Measurements from ENCODE around the gene ZNF385C. TPM values are rescaled to one million over a fixed set of nuclear protein-coding genes. Genes with fewer than 3 reads are reported as not detected.
"Not testable (repeated sequence)": the region's sequence is repeated elsewhere in the genome, so short reads cannot be mapped to it uniquely, and the experiment has no call there.

ZNF385C gene, protein sequence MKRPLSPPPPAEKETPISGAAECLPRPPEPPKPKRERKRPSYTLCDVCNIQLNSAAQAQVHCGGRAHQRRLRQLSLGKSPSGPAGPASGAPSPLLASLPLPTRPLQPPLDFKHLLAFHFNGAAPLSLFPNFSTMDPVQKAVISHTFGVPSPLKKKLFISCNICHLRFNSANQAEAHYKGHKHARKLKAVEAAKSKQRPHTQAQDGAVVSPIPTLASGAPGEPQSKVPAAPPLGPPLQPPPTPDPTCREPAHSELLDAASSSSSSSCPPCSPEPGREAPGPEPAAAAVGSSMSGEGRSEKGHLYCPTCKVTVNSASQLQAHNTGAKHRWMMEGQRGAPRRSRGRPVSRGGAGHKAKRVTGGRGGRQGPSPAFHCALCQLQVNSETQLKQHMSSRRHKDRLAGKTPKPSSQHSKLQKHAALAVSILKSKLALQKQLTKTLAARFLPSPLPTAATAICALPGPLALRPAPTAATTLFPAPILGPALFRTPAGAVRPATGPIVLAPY
- 0.07 TPM for polyA plus RNA-seq (2013, experiment 1 of 2; ENCODE audit: insufficient read length)
- 0.31 TPM for polyA plus RNA-seq (2013, experiment 2 of 2; ENCODE audit: insufficient read length)

DNA sequence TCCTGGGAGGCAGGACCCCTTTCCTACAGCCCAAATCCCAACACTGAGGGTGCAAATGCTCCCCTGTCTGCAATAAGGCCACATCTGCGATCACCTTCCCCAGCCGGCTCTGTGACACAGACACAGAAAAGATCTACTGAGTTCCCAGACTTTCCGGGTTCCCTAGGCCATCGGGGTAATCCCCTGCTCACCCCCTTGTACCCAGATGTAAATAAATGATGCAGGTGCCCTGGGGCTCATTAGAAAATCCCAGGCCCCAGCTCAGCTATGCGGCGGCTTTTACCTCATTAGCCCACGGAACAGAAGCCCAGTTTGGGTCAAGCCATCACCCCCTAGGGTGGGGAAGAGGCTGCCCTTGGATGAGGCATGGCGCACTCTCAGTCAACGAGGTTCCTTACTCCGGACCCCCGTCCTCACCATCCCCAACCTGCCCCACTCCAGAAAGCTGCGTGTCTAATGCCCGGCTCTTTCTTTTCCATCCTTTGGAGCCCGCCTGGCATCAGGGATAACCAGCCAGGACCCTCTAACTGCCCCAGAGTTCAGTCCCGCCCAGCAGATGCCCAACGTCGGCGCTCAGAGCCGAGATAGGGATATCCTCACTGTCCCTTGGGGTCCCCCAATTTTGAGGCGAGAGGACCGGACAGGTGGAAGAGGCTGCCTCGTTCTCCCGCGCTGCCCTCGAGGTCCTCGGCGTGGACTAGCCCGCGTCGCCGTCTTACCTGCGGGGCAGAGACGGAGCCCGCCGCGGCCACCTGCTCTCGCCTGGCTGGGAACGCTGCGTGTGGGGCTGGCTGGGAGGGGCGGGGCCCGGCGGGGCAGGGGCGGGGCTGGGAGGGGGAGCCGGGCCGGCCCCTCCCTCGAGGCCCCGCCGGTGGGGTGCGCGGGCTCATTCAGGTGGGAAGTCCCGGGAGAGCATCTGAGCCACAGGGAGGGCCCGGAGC lies at the start of gene ZNF385C:
Gene ZNF385C, minus strand, starts transcription at position 783 of the 941 bp plus-strand sequence. CDS start 35,417 bp downstream, outside the sequence.
- no peak for DNase-seq

DNA sequence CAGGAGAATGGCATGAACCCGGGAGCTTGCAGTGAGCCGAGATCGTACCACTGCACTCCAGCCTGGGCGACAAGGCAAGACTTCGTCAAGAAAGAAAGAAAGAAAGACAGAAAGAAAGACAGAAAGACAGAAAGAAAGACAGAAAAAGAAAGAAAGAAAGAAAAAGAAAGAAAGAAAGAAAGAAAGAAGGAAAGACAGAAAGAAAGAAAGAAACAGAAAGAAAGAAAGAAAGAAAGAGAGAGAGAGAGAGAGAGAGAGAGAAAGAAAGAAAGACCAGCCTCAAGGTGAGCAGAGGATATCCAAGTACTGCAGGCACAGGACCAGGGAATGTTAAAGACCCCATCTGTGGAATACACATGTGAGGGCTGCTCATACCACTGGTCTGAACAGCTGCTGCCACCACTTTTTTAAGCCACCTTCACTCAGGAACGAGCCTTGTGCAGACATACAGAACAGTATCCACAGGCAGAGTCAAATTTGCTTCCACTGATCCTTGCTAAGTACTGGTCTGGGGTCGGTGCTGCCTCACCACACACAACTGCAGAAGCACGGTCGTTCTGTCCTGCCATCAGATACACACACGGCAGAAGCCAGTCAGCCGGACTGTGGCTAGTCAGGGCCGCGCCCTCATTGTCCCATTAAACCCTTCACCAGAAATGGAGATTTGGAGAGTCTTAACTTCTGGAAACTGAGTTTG lies 48.8 kb upstream of the ZNF385C start:
- no peak for DNase-seq

DNA sequence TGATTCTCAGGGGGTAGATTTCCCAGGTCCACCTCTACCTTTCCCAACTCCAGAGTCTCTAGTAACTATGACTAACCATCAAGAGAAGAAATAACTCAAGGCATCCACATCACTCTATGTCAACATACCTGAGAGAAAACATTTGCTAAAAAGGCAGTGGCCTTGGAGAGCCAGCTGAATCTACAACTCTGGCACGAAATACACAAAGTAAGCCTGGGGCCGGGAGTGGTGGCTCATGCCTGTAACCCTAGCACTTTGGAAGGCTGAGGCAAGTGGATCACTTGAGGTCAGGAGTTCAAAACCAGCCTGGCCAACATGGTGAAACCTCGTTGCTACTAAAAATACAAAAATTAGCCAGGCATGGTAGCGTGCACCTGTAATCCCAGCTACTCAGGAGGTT lies 44.9 kb upstream of the ZNF385C start:
- DNase-seq: not testable (repeated sequence)

DNA sequence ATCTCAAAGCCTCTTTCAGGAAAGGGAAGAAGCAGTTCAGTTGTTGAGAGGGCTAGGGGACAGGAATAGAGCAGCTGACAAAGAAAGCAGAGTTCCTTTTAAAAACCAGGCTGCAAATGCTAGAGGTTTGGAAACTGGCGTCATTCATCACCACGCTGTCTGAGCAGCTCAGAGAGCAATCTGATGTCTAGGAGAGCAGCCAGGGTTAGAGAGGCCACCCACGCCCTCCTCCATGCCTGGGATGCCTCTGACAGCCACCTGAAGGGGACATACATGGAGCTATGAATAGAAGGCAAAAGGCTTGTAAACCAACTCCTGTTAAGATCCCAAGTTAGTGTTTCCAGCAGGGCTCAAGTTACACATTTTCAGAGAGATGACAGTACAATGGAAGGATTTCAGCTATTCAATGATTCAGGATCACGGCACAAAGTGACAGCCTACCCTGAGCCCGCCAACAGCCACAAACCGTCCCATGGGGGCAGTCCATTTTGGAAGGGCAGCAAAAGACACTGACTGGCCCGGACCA lies 44.2 kb upstream of the ZNF385C start:
- peak; percentile 90 for DNase-seq

DNA sequence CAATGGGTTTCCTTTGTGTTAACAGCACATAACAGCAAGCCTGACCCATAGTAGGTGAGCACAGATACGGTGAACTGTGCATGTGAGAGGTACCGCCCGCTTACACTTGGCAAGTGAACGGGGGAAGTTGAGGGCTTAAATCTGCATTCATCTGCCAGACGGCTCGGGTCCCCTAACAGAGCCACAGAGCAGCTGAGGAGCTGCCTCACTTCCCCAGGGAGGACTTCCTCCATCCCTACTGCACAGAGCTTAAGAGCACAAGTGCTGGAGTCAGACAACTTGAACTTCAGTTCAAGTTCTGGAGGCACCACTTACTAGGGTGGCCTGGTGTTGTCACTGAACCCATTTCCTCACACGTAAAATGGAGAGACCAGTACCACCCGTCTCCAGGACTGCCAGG lies 43.1 kb upstream of the ZNF385C start:
- no peak for DNase-seq

DNA sequence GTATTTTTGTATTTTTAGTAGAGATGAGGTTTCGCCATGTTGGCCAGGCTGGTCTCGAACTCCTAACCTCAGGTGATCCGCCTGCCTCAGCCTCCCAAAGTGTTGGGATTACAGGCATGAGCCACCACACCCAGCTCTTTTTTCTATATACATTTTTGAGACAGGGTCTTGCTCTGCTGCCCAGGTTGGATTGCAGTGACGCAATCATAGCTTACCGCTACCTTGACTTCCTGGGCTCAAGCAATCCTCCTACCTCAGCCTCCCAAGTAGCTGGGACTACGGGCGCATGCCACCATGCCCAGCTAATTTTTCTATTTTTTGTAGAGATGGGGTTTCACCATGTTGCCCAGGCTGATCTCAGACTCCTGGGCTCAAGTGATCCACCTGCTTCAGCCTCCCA lies 42.4 kb upstream of the ZNF385C start:
- DNase-seq: not testable (repeated sequence)

DNA sequence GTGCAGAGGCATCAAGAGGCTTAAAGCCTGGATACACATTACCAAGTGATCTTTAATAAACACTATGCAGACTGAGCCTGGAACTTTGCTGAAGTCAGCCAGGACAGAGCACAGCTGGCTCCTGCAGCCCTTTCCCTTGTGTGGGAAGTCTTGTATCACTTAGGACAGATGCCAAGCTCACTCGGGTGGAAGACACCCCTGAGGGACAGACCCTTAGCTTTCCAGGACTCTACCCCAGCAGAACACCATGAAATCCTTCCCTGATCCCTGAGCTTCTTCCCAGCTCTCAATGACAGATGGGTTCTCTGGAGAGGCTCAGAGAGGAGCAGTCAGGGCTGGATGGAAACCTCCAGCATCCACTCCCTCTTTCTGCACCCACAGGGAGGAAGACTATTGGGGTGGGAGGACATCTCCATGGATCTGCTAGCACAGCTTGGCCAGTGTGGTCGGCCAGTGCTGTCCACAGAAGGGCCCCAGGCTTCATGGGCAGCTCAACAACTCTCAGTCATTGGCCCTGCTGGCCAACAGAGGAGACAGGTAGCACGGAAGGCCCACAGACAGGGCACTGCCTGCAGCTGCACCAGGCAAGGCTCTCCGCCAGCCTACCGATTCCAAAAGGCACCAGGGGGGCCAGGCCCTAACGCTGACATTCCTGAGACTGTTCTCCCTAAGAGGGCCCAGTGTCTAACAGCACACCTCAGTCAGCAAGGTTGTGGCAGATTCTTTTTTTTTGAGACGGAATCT lies 40.6 kb upstream of the ZNF385C start:
- no peak for DNase-seq

DNA sequence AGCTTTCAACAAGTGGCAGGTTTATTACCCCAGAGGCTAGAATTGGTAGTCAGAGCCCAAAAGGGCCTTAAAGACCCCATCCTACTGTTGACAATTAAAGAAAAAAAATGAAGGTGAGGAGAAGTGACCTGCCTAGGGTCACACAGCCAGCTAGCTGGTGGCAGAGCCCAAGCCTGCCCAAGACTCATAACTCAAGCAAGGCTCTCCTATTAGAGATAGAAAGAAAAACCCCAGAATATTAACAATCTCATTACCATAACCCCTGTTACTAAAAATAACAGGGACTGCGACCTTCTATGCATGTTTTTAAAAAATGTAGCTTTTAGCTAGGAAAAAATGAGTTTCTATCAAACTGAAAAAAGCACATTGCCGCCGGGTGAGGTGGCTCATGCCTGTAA lies 38.4 kb upstream of the ZNF385C start:
- DNase-seq: no peak

DNA sequence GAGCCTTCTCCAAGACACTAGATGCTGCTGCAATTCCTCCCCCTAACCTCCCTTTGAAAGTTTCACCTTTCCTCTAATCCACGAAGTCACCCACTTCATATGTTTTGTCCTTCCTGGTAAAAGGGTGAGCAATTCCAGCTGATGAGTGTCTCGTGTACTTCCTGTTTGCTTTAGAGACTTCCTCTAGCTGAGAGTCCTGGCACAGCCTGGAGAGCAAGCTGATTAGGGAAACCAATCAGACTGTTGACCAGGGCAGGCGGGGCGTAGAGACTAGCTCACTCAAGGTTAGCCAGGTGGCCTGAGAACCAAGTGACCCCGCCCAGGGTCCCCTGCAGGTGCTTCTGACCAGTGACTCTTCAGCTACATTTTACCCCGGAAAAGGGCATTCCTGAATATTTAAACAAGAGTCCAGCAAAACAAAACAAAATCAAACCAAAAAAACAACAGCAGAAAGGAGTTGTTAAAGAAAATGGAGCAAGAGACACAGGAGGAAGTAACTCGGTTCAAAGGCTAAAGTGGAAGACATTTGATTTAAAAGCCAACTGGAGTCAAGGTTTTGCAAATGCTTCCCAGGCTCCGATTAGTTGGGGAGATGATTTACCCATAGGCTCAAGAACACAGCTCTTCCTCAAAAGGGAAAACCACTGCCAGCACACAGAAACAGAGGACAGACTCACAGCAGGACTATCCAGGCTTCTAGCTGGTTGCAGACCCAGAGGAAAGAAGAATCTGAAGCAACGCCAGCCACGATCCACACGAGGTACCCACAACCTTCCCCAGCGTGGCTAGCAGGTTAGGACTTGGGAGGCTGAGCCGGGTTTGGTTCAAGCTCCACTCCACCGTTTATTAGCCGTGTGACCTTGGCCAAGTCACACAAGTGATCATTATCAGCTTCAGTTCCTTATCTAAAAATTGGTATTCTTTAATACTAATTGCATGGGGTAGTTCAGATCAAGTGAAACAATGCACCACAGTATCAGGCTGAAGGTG lies 37.7 kb upstream of the ZNF385C start:
- DNase-seq: peak; percentile 36

DNA sequence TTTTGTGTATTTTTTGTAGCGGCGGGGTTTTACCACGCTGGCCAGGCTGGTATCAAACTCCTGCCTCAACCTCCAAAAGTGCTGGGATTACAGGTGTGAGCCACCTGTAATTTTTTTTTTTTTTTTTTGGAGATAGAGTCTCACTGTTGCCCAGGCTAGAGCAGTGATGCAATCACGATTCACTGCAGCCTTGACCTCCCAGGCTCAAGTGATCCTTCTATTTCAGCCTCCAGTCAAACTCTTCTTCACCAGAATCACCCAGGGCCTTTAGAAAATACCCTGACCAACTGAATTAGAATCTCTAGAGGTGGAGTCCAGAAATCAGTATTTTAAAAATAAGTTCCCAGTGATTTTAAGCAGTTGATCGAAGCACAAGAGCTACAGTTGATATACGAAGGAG lies 36.9 kb upstream of the ZNF385C start:
- DNase-seq: no peak

DNA sequence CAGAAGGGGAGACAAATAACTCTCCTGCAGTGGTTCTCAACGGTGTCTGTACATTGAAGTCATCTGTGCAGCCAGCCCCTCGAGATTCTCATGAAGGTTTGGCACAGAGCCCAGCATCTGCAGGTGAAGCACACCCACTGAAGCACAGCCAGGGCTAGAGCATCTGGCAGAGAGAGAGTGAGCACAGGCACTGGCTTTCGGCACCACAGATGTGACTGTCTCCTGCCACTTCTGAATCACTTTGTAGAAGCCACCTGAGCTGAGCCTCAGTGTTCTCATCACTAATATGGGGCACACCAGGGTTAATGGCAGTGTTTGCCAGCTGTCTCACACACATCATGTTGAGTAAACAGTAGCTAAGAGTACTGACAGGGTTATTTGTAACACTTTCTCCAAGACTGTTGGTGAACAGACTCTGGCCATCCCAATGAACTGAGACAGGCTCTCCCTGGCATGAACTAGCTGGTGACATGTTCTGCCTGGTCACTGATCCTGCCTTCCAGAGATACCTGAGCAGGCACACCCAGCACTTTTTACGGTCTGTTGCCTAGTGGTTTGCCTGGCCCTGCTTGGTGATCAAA lies 35.3 kb upstream of the ZNF385C start:
- DNase-seq: no peak

DNA sequence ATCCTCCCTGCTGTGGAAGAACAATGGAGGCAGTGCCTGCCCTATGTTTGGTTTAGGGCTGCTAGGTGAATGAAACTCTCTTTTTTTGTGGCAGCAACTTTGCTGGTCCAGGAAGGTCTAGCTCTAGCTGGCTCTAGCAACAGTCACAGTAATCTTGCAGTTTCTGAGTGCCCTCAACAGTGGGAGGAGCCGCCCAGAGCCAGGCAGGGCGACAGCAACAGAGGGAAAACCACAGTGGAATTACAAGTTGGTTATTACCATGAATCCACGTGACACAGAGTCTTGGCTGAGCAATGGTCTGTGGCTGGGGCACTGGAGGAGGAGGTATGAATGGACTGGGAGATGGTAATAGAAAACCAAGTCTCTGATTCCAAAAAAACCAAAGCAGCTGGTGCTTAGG lies 34.7 kb upstream of the ZNF385C start:
- DNase-seq: peak; percentile 80

DNA sequence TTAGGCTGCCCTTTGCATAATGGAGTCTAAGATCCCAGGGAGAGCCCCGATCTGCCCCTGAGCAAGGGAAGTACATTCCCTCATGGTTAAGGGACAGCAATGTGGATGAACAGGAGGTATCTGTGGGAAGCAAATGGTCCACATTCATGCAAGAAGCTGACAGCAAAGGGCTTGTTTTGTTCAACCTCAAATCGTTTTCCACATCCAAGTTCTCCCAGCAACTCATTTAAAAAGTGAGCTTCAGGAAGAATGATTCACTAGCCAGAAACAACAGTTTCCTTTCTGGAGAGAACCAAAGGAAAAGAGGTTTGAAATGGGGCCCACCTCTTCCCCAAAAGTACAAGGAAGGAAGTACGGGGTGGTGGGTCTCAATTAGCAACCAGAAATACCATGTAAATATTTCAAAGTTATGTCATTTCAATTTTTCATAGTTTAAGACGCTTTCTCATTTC lies 33.7 kb upstream of the ZNF385C start:
- DNase-seq: no peak

DNA sequence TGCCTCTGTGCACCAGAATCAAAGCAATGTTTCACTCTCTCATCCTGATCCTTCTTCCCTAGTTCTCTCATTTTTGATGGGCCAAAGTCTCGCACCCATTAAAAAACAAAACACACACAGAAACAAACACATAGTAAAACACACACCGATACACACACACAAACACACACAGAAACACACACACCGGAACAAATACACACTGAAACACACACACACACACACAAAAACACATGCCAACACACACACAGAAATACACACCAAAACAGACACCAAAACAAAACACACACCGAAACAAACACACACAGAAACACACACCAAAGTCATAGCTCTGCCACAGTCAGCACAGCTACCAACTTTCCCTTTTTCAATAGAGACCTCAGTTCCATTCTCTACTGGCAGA lies 33.0 kb upstream of the ZNF385C start:
- no peak for DNase-seq

DNA sequence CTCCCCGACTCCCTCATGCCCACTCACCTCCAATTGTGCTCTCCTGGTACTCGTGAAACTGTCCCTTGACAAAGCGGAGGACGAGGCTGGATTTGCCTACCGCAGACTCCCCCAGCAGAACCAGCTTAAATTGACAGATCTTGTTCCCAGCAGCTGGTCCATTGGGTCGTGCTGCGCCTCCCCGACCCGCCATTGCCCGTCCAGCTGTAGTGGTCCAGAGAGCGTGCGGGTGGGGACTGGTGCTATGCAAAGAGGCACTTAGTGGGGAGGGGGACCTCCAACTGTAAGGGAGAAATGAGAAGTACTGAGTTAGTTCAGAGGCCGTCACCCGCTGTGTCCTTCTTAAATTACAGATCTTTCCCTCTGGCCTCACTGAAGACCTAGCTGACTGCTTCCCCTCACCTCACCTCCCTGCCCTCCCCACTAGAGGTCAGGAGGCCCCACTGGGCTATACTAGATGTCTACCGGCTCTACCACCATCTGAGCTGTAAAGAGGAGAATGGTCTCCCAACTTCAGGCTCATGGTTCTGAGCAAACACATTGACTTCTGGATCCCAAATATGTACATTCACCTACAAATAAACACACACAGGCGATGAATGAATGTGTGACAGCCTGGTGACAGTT lies 32.1 kb upstream of the ZNF385C start:
- no peak for DNase-seq

DNA sequence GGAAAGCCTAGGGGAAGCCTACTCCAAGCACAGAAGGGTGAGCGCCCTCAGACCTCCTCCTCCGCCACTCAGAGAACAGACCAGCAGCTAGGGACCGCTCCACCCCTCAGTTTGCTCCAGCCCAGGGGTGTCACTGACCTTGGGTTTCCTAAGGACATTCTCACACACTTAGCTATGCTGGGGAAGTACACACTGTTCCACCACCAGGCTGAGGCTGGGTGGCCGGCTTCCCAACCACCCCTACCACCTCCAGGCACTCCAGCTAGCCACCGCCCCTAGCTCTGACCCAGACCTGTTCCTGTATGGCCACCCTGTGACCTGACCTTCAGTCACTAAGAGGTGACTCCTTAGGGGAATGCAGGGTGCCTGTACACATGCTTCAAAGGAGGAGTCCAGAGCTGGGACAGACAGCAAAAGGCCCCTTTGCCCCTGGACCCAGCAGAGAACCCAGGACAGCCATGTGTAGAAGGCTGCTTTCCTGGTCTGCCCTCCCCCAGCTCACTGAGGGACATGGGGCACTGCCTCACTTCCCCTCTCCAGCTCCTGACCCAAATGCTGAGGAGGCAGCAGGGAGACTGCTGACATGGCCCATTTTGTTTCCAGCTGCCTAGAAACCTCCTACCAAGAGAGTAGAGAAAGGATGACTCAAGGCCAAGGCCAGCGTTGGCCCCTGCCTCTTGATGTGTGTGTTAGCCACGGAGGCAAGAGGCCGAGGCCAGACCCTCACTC lies 31.0 kb upstream of the ZNF385C start:
- no peak for DNase-seq

DNA sequence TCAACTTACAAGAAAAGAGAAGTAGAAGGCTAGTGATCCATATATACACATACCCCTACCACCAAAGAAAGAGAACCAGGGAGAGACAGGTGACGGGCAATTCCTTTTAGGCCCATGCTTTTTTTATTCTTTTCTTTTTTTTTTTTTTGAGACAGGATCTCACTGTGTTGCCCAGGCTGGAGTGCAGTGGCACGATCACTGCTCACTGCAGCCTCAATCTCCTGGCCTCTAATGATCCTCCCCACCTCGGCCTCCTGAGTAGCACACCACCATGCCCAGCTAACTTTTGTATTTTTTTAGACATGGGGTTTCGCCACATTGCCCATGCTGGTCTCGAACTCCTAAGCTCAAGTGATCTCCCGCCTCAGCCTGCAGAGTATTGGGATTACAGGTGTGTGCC lies 29.1 kb upstream of the ZNF385C start:
- no peak for DNase-seq

DNA sequence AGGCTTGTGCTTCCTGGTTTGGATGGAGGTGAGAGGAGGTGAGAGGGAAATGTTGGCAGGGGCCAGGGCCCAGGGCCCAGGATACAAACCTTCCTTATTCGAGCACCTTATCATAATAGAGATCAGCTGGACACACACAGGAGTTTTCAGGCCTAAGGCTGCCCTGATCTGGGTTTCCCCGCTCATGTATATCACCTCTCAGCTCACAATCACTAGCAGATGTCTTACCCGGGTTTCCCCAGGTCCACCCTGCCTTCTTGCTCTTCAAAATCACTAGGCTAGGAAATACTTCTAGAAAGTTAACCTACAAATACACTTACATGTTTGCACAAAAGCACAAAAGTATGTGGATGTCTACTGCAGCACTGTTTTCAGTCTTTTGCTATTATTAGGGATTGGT lies 28.6 kb upstream of the ZNF385C start:
- no peak for DNase-seq

DNA sequence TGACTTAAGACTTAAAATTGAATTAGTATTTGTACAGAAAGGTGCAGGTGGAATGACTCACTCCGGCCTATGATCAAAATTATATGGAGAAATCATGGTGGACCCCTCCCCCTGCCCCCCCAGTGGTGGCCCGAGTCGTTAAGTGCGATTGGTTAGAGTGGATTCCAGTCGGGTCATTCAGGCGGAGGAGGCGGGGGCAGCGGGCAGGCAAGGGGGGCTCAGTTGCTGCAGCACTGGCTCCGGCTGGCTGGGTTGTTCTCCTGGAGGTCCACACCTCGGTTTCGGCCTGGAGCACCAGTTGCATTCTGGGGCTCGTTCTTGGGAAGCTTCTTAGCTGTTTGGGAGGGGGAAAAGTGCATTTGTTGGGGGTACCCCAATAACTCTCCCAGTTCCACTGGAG lies 27.3 kb upstream of the ZNF385C start:
- no peak for DNase-seq

All from fibroblast of skin of scalp (primary cell).